HEK293 (cell line): ENCODE results near the gene CPLANE1.

Experiments used
- CTCF ChIA-PET: fragments of 350-600 bp; formaldehyde crosslinking; extraction: SDS; loops from one replicate; lab custom pipeline; 2021; ENCODE audit warnings: antibody characterized with exemption; lab: Yijun Ruan, JAX
- POLR2A ChIA-PET: fragments of 300-600 bp; formaldehyde crosslinking; extraction: SDS; loops from one replicate; lab custom pipeline; 2020; ENCODE audit warnings: antibody characterized with exemption, inconsistent platforms; lab: Yijun Ruan, JAX
- H3K27ac ChIP-seq: fragments of 200-500 bp; sonication (Bioruptor generic); 2 replicates; pipeline ENCODE4 v1.5.1; 2014; ENCODE audit warnings: low read depth, low read length, control low read depth, inconsistent platforms; ENCODE audit errors: extremely low read depth
- H3K36me3 ChIP-seq, 2 experiments: fragments of 200-500 bp in 1 of 2; sonication (Bioruptor generic) in 1 of 2; 1 replicate in 1 of 2; 2 replicates in 1 of 2; pipeline ENCODE4 v1.5.1; 2014 to 2017; ENCODE audit warnings: inconsistent platforms in 2 of 2, low read length in 2 of 2; ENCODE audit not compliant: control insufficient read depth in 2 of 2, insufficient read depth in 1 of 2
- H3K4me1 ChIP-seq: fragments of 200-500 bp; sonication (Bioruptor generic); 2 replicates; pipeline ENCODE4 v1.5.1; 2014; ENCODE audit warnings: mild to moderate bottlenecking, low read length, inconsistent platforms; ENCODE audit not compliant: control insufficient read depth, insufficient read depth
- H3K4me3 ChIP-seq: 2 replicates; pipeline ENCODE4 v1.5.1; 2011; ENCODE audit warnings: low read depth, mild to moderate bottlenecking, control low read depth, low read length, moderate library complexity
- H3K9me3 ChIP-seq: fragments of 200-500 bp; sonication (Bioruptor generic); 2 replicates; pipeline ENCODE4 v1.5.1; 2014; ENCODE audit warnings: low read depth, low read length, inconsistent platforms; ENCODE audit not compliant: control insufficient read depth, insufficient read depth
- FEZF1 ChIP-seq: fragments of 450-650 bp; formaldehyde crosslinking; IDR thresholded peaks from 2 replicates; pipeline ENCODE4 v1.5.1; 2016; ENCODE audit warnings: missing biosample characterization, missing genetic modification characterization
- HIC1 ChIP-seq: fragments of 450-650 bp; formaldehyde crosslinking; IDR thresholded peaks from 2 replicates; pipeline ENCODE4 v1.5.1; 2016; ENCODE audit warnings: missing biosample characterization, missing genetic modification characterization
- KLF17 ChIP-seq: fragments of 450-650 bp; formaldehyde crosslinking; IDR thresholded peaks from 2 replicates; pipeline ENCODE4 v1.5.1; 2016; ENCODE audit warnings: missing biosample characterization, missing genetic modification characterization
- SETDB1 ChIP-seq: IDR thresholded peaks from one replicate; pipeline ENCODE4 v1.6.1; 2017; ENCODE audit warnings: mild to moderate bottlenecking, low read length, moderate library complexity, mixed read lengths; ENCODE audit not compliant: insufficient read length
- ZEB2 ChIP-seq: fragments of 450-650 bp; formaldehyde crosslinking; IDR thresholded peaks from 2 replicates; pipeline ENCODE4 v1.5.1; 2016; ENCODE audit warnings: missing biosample characterization, missing genetic modification characterization
- ZFP37 ChIP-seq: fragments of 450-650 bp; formaldehyde crosslinking; IDR thresholded peaks from 2 replicates; pipeline ENCODE4 v1.5.1; 2016; ENCODE audit warnings: missing biosample characterization, missing genetic modification characterization
- ZNF146 ChIP-seq: fragments of 450-650 bp; formaldehyde crosslinking; IDR thresholded peaks from 2 replicates; pipeline ENCODE4 v1.5.1; 2016; ENCODE audit warnings: missing biosample characterization, missing genetic modification characterization
- ZNF18 ChIP-seq: fragments of 450-650 bp; formaldehyde crosslinking; IDR thresholded peaks from 2 replicates; pipeline ENCODE4 v1.5.1; 2016; ENCODE audit warnings: missing biosample characterization, missing genetic modification characterization
- ZNF24 ChIP-seq: fragments of 450-650 bp; formaldehyde crosslinking; IDR thresholded peaks from 2 replicates; pipeline ENCODE4 v1.5.1; 2016; ENCODE audit warnings: missing biosample characterization, missing genetic modification characterization
- ZNF449 ChIP-seq: fragments of 450-650 bp; formaldehyde crosslinking; IDR thresholded peaks from 2 replicates; pipeline ENCODE4 v1.5.1; 2017; ENCODE audit warnings: missing biosample characterization, mild to moderate bottlenecking, missing genetic modification characterization, moderate library complexity
- ZNF518A ChIP-seq: fragments of 450-650 bp; formaldehyde crosslinking; conservative IDR thresholded peaks from 2 replicates; pipeline ENCODE4 v1.5.1; 2016; ENCODE audit warnings: low read depth, missing biosample characterization, missing genetic modification characterization
- ZNF555 ChIP-seq: fragments of 450-650 bp; formaldehyde crosslinking; conservative IDR thresholded peaks from 2 replicates; pipeline ENCODE4 v1.5.1; 2017; ENCODE audit warnings: missing biosample characterization, mild to moderate bottlenecking, missing genetic modification characterization, inconsistent platforms
- ZNF561 ChIP-seq: fragments of 450-650 bp; IDR thresholded peaks from 2 replicates; pipeline ENCODE4 v1.5.1; 2018; ENCODE audit warnings: missing biosample characterization, missing genetic modification characterization, borderline replicate concordance
- ZNF585B ChIP-seq: fragments of 450-650 bp; formaldehyde crosslinking; IDR thresholded peaks from 2 replicates; pipeline ENCODE4 v1.5.1; 2016; ENCODE audit warnings: missing biosample characterization, missing genetic modification characterization
- ZNF639 ChIP-seq: fragments of 450-650 bp; formaldehyde crosslinking; IDR thresholded peaks from 2 replicates; pipeline ENCODE4 v1.5.1; 2016; ENCODE audit warnings: missing biosample characterization, missing genetic modification characterization
- ZNF664 ChIP-seq: fragments of 450-650 bp; formaldehyde crosslinking; IDR thresholded peaks from 2 replicates; pipeline ENCODE4 v1.5.1; 2016; ENCODE audit warnings: missing biosample characterization, missing genetic modification characterization
- ZSCAN5A ChIP-seq: fragments of 450-650 bp; formaldehyde crosslinking; IDR thresholded peaks from 2 replicates; pipeline ENCODE4 v1.5.1; 2016; ENCODE audit warnings: missing biosample characterization, missing genetic modification characterization

Gene CPLANE1

GRCh38 chr5:37208883-37209797, 40.0 kb downstream of the CPLANE1 start:
- Histone ChIP-seq H3K4me1 (no peaks in the 10 kb centered on the region), H3K36me3 (peaks cover 71 to 77% of the 10 kb centered on the region in 2 experiments), H3K4me3 (no peak overlapping the region), H3K9me3 (no peaks in the 10 kb centered on the region), H3K27ac (no peak overlapping the region)
- CTCF ChIA-PET = interaction anchor here (0.6 kb wide), 1 partner anchor 41 kb away, joined by 3 read pairs; no protein-coding TSS in a partner anchor
- TF ChIP-seq ZNF561 (tag by site-specific recombination) (no peak), ZNF585B (tag by site-specific recombination) (no peak), FEZF1 (tag by site-specific recombination) (no peak), ZNF18 (tag by site-specific recombination) (no peak), ZNF449 (tag by site-specific recombination) (no peak), KLF17 (no peak), SETDB1 (no peak), HIC1 (no peak), ZNF555 (no peak), ZNF518A (tag by site-specific recombination) (no peak), ZNF146 (tag by site-specific recombination) (no peak), ZNF24 (tag by site-specific recombination) (no peak), ZFP37 (tag by site-specific recombination) (no peak), ZSCAN5A (tag by site-specific recombination) (no peak), ZNF664 (tag by site-specific recombination) (no peak), ZNF639 (tag by site-specific recombination) (no peak), ZEB2 (tag by site-specific recombination) (no peak)
- POLR2A ChIA-PET = no interaction called here
